Measurements from ENCODE around the gene HOXA6.
A peak's percentile ranks its signal among the peaks of the same experiment; 100 is the strongest.

DNA sequence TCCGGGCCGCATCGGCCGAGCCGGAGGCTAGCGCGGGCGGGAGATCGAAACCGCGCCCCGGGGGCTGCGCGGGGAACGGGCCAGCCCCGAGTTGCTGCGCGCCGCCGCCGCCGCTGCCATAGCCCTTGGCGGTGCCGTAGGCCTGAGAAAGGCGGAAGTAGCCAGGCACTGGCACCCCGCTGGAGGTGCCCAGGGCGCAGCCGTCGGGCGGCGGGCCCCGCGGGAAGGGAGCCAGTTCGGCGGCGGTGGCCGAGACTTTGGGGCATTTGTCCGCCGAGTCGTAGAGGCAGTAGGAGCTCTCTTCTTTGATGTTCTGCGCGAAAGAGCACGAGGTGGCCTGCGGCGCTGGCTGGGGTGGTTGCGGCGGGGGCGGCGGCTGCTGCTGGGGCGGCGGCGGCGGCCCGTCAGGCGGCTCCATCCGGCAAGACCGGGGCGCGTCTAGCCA is 26.0 kb upstream of the HOXA6 start:
- no peak for TF ChIP-seq ZBTB33 (IDR thresholded peaks at IDR 0.05; ENCODE audit: extremely low read depth, insufficient replicate concordance, low read length)
- TF ChIP-seq, protein P1, sequence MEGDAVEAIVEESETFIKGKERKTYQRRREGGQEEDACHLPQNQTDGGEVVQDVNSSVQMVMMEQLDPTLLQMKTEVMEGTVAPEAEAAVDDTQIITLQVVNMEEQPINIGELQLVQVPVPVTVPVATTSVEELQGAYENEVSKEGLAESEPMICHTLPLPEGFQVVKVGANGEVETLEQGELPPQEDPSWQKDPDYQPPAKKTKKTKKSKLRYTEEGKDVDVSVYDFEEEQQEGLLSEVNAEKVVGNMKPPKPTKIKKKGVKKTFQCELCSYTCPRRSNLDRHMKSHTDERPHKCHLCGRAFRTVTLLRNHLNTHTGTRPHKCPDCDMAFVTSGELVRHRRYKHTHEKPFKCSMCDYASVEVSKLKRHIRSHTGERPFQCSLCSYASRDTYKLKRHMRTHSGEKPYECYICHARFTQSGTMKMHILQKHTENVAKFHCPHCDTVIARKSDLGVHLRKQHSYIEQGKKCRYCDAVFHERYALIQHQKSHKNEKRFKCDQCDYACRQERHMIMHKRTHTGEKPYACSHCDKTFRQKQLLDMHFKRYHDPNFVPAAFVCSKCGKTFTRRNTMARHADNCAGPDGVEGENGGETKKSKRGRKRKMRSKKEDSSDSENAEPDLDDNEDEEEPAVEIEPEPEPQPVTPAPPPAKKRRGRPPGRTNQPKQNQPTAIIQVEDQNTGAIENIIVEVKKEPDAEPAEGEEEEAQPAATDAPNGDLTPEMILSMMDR (IDR thresholded peaks at IDR 0.05 in 2 of 3, conservative IDR thresholded peaks at IDR 0.05 in 1 of 3; ENCODE audit: borderline replicate concordance in 1 of 3, insufficient read depth in 1 of 3, low read depth in 2 of 3, low read length in 2 of 3): no peak
- 0 out of 2 replicates have a peak, but pooled peaks have one; percentile 58 for TF ChIP-seq POLR2AphosphoS5 (IDR thresholded peaks at IDR 0.05; ENCODE audit: low read depth, low read length)
- no peak for TF ChIP-seq EZH2 (IDR thresholded peaks at IDR 0.05)
- TF ChIP-seq POLR2A (IDR thresholded peaks at IDR 0.05; ENCODE audit: borderline replicate concordance, extremely low read depth, insufficient read depth, insufficient read length): no peak
- TF ChIP-seq ZNF274 (IDR thresholded peaks at IDR 0.05; ENCODE audit: low read depth, low read length): no peak

Data from HCT116 (cell line).